Effector CD4-positive, alpha-beta T cell (primary cell): ENCODE measurements around the gene MTMR6.

Experiments used
- DNase-seq: peaks from one replicate; pipeline ENCODE4 v3.0.0-alpha.2; 2020

Gene MTMR6

DNA sequence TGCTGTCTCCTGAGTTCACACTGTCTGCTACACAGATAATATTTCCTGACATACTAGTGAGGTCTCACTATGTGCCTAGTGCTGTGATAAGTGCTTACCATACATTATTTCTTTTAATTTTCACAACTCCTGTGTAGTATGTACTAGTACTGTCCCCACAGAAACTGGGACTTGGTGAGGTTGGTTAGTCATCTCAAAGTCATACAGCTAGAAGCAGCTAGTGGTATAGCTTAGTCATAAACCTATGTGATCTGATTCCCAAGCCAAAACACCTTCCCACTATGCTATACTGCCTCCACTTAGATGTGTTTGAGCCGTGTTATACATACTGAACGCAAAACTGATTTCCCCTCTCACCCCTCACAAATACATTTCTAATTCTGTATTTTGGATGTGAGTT is 10.5 kb downstream of the MTMR6 start:
- no peak for DNase-seq

DNA sequence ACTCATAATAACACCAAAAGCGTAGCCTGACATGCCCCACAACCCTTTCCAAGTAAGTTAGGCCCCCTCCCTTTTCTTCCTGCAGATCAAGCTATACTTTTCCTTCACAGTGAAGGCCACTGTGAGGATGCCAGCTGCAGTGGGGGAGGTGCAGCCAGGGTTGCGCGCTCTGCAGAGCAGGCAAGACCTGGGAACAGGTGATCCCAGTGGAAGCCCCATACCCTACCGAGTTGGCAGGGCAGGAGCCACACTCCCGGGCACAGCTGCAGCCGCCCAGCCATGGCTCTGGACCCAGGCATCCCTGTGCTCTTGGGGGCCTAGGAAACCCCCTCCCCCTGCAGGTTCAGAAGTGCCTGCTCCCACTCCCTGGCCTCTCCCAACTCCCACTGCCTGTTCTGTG is 18.7 kb downstream of the MTMR6 start:
- DNase-seq, result no peak

DNA sequence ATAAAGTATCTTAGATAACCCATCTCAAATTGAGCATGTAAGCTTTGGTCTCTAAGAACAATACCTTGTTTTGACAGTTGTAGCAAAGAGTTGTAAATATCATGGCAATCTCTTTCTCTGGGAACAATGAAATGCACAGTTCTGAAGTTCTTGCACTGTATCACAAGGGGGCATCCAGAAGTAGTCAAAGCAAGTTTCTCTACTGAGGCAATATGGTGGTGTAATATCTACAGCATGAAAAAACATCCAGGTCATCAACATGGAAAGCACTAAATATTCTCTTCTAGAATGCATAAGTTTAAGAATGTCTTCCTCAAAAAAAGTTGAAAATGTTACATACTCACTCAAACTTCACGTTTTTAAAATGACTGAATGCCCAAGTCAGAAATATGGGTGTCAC is 19.6 kb downstream of the MTMR6 start:
- DNase-seq, result no peak

DNA sequence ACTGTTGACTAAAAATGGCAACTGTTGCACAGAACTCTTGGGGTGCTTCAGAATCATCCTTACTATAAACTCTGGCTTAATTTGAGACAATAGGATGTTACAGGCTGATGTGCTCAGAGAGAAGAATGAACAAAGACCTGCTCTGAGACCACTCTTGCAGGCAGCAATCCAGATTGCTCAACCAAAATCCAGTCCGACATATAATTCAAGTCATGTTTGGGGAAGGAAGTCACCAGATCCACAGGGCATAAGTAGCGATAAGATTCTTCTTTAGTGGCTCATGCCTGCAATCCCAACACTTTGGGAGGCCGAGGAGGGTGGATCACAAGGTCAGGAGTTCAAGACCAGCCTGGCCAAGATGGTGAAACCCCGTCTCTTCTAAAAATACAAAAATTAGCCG is 20.6 kb downstream of the MTMR6 start:
- DNase-seq, result no peak

DNA sequence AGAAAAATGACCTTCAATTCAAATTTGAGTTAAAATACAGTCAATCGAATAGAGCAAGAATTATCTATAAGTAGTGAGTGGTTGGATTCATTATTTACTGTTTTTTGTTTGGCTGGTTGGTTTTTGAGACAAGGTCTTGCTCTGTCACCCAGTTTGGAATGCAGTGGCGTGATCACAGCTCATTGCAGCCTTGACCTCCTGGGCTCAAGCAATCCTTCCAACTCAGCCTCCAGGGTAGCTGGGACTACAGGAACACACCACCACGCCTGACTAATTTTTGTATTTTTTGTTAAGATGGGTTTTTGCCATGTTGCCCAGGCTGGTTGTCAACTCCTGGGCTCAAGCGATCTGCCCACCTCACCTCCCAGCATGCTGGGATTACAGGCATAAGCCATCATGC is 25.0 kb downstream of the MTMR6 start:
- no peak for DNase-seq

DNA sequence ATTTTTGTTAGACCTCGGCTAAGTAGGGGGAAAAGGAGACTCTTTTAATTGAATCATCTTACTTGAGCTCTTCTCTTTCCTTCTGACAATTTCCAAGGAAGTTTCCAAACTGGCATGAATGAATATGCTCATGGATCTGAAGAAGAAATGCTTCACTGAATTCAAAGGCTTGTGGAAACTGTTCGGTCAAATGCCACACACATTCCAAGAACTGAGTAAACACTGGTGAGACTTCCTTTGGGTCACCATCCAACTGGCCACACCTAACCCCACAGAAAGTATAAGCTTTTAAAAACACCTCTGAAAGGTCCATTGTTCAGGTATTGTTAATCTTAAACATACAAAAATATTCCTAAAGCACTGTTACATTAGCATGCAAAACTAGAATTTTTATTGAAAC is 33.6 kb downstream of the MTMR6 start:
- DNase-seq, result no peak

DNA sequence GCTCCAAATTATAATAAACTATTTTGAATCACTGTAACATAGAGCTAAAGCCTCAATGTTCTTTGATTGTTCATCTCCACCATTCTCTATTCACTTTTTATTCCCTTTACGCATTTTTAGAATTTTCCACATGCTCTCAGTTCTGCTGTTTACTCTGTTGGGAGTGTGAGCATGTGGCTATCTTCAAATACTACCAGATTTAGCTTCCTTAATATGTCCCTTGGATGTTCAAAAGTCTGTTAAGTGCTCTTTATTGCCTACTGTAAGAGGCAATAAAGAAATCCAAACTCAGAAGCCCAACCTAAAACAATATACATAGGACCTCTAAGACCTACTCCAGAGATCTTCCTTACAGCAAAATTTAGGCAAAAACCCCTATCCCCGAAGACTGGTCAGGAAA is 34.5 kb downstream of the MTMR6 start:
- no peak for DNase-seq

DNA sequence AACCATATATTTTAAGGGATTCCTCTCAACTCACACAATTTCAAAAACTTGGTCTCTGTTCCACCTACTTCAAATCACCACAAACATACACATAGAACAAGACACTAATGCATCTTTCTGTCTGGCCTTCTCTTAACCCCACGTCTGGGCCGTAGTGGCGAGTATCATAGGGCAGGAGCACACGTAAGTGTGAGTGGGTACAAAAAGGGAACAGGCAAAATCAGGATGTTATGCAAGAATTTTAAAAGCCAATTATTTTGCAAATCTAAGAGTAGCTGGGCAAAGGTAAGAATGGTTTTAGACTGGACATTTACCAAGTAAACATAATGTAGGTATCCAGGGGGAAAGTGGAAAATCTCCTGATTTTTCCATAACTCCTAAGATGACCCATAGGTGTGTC is 35.1 kb downstream of the MTMR6 start:
- no peak for DNase-seq

DNA sequence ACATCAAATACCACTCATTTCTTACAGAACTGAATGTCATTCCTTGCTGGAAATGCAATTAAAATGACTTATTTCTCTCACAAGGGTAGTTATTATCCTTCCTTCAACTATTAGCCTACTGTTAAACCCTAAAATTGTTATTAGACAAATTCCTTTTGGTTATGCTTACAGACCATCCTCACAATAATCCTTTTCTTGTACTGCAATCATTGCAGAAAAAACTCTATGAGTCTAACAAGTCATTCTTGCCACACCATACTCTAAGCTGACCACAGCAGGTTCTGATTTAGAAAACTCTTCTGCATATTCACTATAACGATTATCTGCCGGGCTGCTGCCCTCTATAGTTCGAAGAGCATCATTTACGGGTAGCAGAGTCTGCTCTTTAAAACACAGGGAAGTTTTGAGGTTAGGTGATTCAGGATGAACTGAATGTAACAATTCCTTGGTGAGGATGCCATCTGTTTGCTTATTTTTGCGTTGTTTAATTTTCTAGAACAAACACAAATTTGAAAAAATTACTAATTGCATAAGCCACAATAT is 38.2 kb downstream of the MTMR6 start:
- no peak for DNase-seq

DNA sequence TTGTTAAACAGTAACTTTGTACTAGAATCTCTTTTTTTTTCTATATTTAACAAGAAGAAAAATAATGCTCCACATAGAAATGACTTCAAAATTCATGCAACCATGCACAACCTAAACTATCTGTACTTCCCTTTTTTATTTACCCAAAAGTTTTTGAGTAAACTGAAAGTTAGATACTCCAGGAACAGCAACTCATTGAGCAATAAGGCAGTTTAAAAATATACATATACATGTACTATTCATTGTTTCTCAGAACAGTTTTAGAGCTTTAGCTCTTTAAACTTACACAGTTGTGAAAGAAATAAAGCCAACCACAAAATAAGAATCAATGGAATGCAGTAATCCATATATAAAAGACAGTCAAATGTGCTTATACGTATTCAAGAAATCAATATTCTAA is 39.2 kb downstream of the MTMR6 start:
- DNase-seq, result no peak

DNA sequence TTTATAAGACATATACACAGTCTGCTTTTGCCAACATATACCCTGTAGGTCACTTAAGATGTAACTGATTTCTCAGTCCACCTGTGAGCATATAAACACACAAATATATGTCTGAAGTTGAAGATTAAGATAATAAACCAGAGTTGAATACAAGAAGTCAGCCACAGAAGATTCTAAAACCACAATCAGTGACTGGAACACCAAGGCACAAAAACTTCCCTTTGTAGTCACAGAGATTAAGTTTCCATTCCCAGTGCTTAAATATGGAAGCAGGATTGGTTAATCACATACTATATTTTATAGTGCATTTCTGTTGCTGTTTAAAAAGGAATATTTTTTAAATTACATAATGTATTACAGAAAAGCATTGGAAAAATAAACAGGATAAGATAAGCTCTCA is 39.9 kb downstream of the MTMR6 start:
- DNase-seq, result no peak

DNA sequence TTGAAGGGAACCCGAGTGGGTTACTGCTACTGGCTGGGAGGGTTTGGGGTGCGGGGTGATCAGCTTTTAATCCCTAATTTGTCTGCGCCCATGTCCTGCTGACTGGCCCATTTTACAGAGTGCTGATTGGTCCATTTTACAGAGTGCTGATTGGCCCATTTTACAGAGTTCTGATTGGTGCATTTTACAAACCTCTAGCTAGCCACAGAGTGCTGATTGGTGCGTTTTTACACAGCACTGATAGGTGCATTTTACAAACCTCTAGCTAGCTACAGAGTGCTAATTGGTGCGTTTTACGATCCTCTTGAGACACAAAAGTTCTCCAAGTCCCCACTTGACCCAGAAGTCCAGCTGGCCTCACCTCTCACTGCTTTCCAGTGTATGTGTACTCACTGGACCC is 43.2 kb downstream of the MTMR6 start:
- DNase-seq, result no peak

DNA sequence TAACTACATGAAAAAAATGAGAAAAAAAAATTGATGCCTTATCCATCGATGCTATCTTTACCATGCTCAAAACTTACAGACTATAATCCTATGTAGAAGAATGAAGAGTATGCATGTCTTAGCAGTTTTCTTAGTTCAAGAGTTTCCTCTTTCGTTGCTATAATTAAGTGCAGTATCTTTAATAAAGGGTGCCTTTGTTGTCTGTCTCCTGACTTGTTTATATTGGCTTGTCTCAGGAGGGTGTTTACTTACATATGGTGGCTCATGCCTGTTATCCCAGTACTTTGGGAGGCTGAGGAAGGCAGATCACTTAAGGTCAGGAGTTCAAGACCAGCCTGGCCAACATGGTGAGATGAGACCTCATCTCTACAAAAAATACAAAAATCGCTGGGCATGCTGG is 44.3 kb downstream of the MTMR6 start:
- DNase-seq, result no peak

DNA sequence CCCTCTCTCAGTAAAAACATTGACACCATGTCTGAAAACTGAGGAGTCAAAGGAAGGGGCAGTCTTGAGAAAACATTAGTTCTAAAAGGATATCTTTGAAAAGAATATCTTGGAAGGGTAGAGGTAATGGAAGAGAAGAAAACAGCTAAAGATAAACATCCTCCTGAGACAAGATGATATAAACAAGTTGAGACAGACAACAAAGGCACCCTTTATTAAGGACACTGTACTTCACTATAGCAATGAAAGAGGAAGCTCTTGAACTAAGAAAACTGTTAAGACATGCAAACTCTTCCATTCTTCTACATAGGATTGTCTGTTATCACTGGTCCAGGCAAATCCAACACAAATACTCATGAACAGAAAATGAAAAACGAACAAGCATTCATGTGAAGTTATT is 46.3 kb downstream of the MTMR6 start:
- no peak for DNase-seq

DNA sequence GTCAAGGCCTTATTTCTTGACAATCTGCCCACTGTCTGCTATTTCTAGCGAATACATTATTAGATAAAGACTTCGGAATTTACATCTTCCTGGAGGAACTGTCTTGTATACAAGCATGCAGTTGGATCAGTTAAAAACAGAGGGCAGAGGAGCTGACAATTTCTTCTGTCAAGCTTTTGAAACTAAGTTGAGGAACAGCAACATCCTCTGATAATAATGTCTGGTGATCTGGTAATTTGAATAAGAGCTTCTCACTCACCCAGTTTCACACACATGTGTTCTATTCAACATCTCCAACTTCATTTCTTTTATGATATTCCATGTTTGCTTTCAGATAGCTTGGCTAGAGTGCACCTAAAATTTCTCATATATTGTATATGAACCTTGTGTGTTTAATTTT is 50.2 kb downstream of the MTMR6 start:
- no peak for DNase-seq

DNA sequence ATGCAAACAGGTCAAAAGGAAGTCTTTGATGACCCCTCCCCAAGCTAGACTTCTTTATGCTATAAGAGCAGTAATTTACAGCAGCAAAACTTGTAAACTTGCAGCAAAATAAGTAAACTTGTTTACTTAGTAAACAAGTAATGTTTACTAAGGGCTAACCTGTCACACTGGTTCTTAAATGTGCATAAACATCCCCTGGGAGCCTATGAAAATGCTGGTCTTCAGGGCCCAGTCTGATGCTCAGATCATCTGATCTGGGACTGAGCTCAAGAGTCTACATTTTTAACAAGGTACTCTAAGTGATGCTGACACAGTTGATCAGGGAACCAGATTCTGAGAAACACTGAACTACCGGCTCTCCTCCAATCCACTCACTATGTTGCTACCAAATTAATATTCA is 53.4 kb downstream of the MTMR6 start:
- DNase-seq, result no peak

DNA sequence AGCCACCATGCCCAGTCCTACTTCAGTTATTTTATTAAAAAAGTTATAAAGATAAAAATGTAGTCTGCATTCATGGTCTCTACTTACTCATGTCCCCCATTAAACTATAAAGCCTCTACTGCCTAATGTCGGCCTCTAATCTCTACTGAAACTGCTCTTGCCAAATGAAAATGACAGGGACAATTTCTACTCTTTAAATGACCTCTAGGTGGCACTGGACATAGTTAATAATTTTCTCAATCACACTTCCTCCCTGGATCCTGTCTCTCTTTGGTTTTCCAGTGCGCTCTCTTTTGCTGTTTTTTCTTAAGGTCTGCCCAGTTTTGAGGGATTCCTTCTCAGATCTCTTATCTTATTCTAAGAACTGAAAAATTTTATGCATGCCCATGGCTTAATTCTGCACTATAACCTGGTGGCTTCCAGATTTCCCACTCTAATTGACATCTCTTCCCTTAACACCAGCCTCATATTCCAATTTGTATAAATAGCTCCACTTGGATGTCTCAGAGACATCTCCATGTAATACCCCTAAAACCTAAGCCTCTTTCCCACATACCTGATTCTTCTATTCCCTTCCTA is 54.3 kb downstream of the MTMR6 start:
- DNase-seq, result no peak

DNA sequence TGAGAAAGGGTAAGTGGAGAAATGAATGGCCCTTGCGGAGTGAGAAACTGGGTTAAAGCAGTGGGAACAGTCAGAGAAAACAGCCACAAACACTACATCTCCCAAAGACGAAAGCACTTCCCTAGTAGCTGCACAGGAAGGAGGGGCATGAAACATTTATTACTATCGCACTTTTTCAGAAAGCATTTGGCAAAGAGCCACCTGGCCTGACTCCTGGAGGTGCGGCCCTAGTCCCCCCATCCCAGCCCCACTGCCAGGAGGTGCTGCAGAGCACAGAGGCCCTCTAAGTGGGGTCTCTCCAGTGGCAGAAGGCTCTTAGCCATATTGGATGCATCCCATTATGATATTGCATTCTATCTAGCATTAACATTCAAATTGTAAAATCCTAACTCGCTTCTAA is 55.8 kb downstream of the MTMR6 start:
- no peak for DNase-seq

DNA sequence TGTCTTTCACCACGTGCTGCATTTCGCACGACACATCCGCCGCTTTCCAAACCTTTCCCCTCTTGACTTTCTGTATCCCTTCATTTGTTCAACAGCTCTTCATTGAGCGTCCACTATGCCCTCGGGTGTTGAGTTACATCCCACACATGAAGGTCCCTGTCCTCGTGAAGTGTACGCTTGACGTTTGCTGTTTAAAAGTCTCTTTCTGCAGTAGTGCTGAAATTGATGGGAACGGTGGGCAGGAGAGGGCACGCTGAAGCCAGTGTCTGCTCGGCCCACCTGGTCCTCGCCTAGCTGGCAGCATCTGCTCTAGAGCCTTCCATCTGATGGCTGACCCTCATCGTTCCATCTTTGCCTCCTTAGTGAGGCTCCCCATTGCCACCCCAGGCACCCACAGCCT is 59.6 kb downstream of the MTMR6 start:
- DNase-seq, result no peak

DNA sequence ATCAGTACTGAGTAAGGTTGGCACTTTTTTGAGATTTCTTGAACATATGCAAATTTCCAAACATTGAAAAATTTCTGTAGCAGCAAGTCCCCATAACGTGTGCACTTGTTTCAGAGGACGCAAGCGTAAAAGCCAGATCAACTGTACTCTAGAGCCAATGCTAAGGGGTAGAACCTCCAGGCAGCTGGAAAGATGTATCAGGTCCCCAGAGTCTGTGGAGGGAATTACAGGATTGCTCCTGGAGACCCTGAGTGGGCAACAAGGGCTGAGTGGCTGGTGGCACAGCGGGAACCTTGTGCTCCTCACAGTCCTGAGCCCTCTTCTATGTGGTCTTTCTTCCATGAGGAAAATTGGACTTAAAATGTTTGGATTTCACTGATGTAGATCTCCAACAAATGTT is 61.3 kb downstream of the MTMR6 start:
- no peak for DNase-seq

DNA sequence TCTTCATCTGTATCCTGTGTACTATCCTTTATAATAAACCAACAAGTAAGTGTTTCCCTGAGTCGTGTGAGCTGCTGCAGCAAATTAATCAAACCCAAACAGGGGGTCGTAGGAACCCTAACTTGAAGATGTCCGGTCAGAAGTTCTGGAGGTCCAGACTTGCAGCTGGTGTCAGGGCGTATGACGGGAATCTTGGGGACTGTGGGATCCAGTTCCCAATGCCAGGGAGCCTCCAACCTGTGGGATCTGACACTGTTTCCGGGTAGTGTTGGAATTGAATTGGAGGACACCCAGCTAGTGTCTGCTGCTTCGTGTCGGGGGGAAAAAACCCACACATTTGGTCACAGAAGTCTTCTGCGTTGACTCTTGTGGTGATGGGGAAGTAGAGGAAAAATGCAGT is 63.1 kb downstream of the MTMR6 start:
- DNase-seq, result no peak

DNA sequence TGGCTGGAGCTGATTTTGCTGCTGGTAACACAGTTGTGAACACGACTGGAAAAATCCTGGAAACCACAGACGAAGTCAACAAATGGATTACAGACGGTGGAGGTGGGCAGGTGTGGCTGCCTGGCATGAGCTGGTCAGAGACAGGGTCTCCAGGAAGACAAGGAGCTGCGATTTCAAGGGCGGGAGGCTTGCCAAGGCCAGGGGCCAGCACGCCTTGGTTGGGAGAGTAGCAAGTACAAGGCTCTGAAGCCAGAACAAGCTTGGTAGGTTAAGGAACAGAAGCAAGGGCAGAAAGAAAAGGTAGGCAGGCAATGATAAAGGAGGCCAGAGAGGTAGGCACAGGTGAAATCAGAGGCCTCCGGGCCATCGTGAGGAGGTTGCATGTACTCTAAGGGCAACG is 64.5 kb downstream of the MTMR6 start:
- no peak for DNase-seq

DNA sequence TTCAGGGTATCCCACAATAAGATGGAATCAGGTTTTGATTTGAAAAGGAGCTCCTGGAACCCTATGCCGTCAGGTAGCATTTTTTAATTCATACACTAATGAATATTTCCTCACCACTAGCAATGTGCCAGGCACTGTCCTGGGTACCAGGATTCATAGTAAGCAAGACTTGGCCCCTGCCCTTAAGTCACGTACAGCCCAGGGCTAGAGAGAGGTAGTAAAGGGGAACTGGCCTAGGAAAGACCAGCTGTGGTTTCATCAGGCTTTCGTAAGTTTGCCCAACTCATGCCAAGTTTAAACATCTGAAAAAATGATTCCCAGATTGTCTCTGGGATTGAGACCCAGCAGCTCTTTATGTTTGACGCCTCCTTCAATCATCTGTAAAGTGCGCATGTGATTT is 69.3 kb downstream of the MTMR6 start:
- DNase-seq, result no peak

DNA sequence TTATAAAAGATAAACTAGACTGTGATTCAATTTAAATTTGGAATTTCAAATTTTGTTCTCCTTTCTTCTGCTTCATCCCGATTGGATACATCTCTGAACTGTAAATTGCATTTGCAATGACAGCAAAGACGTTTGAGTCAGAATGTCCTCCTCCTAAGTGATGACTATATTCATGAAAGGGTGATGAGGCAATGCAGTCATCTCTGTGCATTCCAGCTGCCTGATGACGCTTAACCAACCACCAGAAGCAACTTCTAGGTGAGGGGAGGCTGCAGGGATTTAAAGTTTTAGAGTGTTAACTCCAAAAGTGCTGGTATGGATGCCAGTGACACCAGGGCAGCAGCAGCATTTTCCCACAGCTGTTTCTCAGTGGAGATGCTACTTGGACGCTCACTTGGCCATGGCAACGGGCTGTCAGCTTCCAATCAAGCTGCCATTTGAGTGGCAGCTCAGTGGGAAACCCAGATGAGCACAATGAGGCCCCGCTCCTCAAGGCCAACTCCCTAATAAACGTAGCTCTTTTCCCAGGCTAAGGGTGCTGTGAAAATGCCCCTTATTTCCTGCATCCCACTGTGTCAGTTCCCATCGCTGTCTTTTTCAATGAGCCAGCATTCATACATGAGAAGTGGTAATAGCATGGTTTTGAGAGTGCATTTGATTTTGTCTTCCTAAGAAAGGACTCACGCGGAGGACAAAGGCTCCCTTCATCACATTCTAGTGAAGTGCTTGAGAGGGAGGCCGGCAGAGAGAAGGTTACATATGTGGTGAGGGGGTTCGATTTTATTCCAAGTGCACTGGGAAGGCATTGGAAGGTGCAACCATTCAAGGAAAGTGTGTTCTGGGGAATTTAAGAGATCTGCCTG is 70.0 kb downstream of the MTMR6 start:
- no peak for DNase-seq

DNA sequence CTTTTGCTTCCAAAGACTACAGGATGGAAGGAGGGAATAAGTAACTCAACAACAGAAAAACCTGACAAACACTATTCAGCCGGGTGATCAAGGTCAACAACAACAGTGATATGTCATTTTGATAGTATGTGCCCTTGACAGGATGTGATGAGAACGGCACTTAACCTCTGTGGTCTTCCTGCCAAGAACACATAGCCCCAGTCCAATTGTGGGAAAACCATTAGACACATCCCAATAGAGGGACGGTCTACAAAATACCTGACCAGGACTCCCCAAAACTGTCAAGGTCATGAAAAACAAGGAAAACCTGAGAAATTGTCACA is 72.1 kb downstream of the MTMR6 start:
- DNase-seq, result no peak
